WTC11 (cell line): ENCODE measurements around the gene TMEM87A. TPM values are rescaled to one million over a fixed set of nuclear protein-coding genes. Genes with fewer than 3 reads are reported as not detected.

ENCODE experiments used
- ATAC-seq: fragments of 200-7000 bp; cut with Tn5 transposase; 2 replicates; pipeline ENCODE4 v1.10.0; 2021; ENCODE audit warnings: mild to moderate bottlenecking, moderate library complexity
- CTCF ChIA-PET: fragments of 300-600 bp; sonication (Branson Sonifier 250); formaldehyde crosslinking; loops from one replicate; lab custom pipeline; 2021; ENCODE audit warnings: antibody characterized with exemption; lab: Charles Lee
- POLR2A ChIA-PET: fragments of 350-600 bp; sonication (Branson Sonifier 250); formaldehyde crosslinking; loops from one replicate; lab custom pipeline; 2021; ENCODE audit warnings: antibody characterized with exemption; lab: Charles Lee
- DNase-seq: peaks from one replicate; pipeline ENCODE4 v3.0.0; 2021; ENCODE audit warnings: low spot score
- H3K27ac Mint-ChIP-seq: 2 replicates; pipeline ENCODE4 v1.8.0; 2021; ENCODE audit warnings: mixed read lengths
- H3K27me3 Mint-ChIP-seq: 2 replicates; pipeline ENCODE4 v1.8.0; 2021; ENCODE audit warnings: low read depth, mild to moderate bottlenecking, moderate library complexity, mixed read lengths
- H3K36me3 Mint-ChIP-seq: 2 replicates; pipeline ENCODE4 v1.8.0; 2021; ENCODE audit warnings: mixed read lengths
- H3K4me1 Mint-ChIP-seq: 2 replicates; pipeline ENCODE4 v1.8.0; 2022; ENCODE audit warnings: mixed read lengths
- H3K4me3 Mint-ChIP-seq: 2 replicates; pipeline ENCODE4 v1.8.0; 2021; ENCODE audit warnings: mild to moderate bottlenecking, moderate library complexity, mixed read lengths
- H3K9me3 Mint-ChIP-seq: 2 replicates; pipeline ENCODE4 v1.8.0; 2021; ENCODE audit warnings: mixed read lengths
- AR ChIP-seq: fragments of 250-450 bp; sonication (Bioruptor Pico); IDR thresholded peaks from 2 replicates; pipeline ENCODE4 v1.9.0; 2021; ENCODE audit warnings: mild to moderate bottlenecking
- ARID4B ChIP-seq: sonication (generic); formaldehyde crosslinking; IDR thresholded peaks from 2 replicates; pipeline ENCODE4 v1.8.0; 2023; ENCODE audit warnings: missing genetic modification reagents, mild to moderate bottlenecking, borderline replicate concordance
- ATF6 ChIP-seq: sonication (generic); formaldehyde crosslinking; IDR thresholded peaks from 2 replicates; pipeline ENCODE4 v1.8.1; 2023; ENCODE audit warnings: mild to moderate bottlenecking, missing genetic modification reagents
- ETV6 ChIP-seq: sonication (generic); formaldehyde crosslinking; IDR thresholded peaks from 2 replicates; pipeline ENCODE4 v1.8.1; 2022; ENCODE audit warnings: mild to moderate bottlenecking, missing genetic modification reagents
- FOXK1 ChIP-seq: sonication (generic); formaldehyde crosslinking; IDR thresholded peaks from 2 replicates; pipeline ENCODE4 v1.8.0; 2022; ENCODE audit warnings: mild to moderate bottlenecking, moderate library complexity, missing genetic modification reagents
- GTF2I ChIP-seq: fragments of 250-450 bp; sonication (Bioruptor Pico); conservative IDR thresholded peaks from 2 replicates; pipeline ENCODE4 v1.4.0; 2021; ENCODE audit warnings: mild to moderate bottlenecking
- NFE2L1 ChIP-seq: sonication (generic); formaldehyde crosslinking; IDR thresholded peaks from 2 replicates; pipeline ENCODE4 v1.8.1; 2023; ENCODE audit warnings: missing genetic modification reagents
- NFYB ChIP-seq: sonication (generic); formaldehyde crosslinking; conservative IDR thresholded peaks from 2 replicates; pipeline ENCODE4 v1.8.0; 2022; ENCODE audit warnings: low read depth, missing genetic modification reagents
- NR1H2 ChIP-seq: sonication (generic); formaldehyde crosslinking; IDR thresholded peaks from 2 replicates; pipeline ENCODE4 v1.9.0; 2021; ENCODE audit warnings: mild to moderate bottlenecking, moderate library complexity, missing genetic modification reagents
- NR3C1 ChIP-seq: sonication (generic); formaldehyde crosslinking; conservative IDR thresholded peaks from 2 replicates; pipeline ENCODE4 v1.8.1; 2023; ENCODE audit warnings: low read depth, mild to moderate bottlenecking, missing genetic modification reagents
- OVOL2 ChIP-seq: fragments of 250-450 bp; sonication (Bioruptor Pico); IDR thresholded peaks from 2 replicates; pipeline ENCODE4 v1.9.0; 2021; ENCODE audit warnings: mild to moderate bottlenecking, borderline replicate concordance
- RELA ChIP-seq: sonication (generic); formaldehyde crosslinking; IDR thresholded peaks from 2 replicates; pipeline ENCODE4 v1.8.1; 2022; ENCODE audit warnings: missing genetic modification reagents, mild to moderate bottlenecking, borderline replicate concordance
- SMAD3 ChIP-seq: sonication (generic); formaldehyde crosslinking; IDR thresholded peaks from 2 replicates; pipeline ENCODE4 v1.8.0; 2022; ENCODE audit warnings: missing genetic modification reagents, mild to moderate bottlenecking, borderline replicate concordance
- SMAD4 ChIP-seq: sonication (generic); formaldehyde crosslinking; IDR thresholded peaks from 2 replicates; pipeline ENCODE4 v1.8.0; 2022; ENCODE audit warnings: mild to moderate bottlenecking, missing genetic modification reagents
- ZNF396 ChIP-seq: fragments of 250-450 bp; sonication (Bioruptor Pico); IDR thresholded peaks from 2 replicates; pipeline ENCODE4 v1.8.0; 2021; ENCODE audit warnings: mild to moderate bottlenecking, moderate library complexity, borderline replicate concordance
- ZNF423 ChIP-seq: fragments of 250-450 bp; sonication (Bioruptor Pico); IDR thresholded peaks from 2 replicates; pipeline ENCODE4 v2.1.2; 2022; ENCODE audit warnings: mild to moderate bottlenecking, moderate library complexity
- total RNA-seq: library from RNA; stranded (reverse); gene quantifications from 3 replicates; pipeline ENCODE4 v1.2.3, GENCODE V29; 2021
- TF ChIP-seq, protein P1 (sequence below): sonication (generic); formaldehyde crosslinking; IDR thresholded peaks from 2 replicates; pipeline ENCODE4 v1.8.1; 2022; ENCODE audit warnings: mild to moderate bottlenecking, missing genetic modification reagents, moderate library complexity, borderline replicate concordance
- TF ChIP-seq, protein P2 (sequence below): sonication (generic); formaldehyde crosslinking; IDR thresholded peaks from 2 replicates; pipeline ENCODE4 v1.8.1; 2023; ENCODE audit warnings: mild to moderate bottlenecking, missing genetic modification reagents, borderline replicate concordance
- TF ChIP-seq, protein P3 (sequence below): fragments of 250-450 bp; sonication (Bioruptor Pico); IDR thresholded peaks from 2 replicates; pipeline ENCODE4 v2.1.2; 2022; ENCODE audit warnings: mild to moderate bottlenecking, moderate library complexity

Gene TMEM87A
- total RNA-seq, 1 experiment from 2014 or later, result 32.4 TPM

DNA sequence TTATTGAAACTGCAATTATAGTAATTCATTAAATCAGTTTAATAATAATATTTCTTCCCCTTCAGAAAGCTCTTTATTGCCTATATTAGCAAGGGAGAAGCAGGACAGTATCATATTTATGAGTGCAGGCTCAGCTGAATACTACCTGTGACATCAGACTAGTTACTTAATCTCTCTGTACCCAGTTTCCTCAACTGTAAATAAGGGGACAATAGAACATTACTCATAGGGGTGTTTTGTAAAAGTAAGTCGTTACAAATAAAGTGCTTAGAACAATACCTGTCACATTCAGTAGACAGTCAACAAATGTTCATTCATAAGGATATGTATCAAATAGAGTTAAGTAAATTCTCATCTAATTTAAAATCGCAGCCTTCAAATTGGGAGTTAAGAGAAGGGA lies 53.0 kb downstream of the TMEM87A start:
- ChIA-PET POLR2A (no interaction called here), CTCF (interaction anchor here (2.5 kb wide), 1 partner anchor 165 kb away, joined by 9 read pairs; no protein-coding TSS in a partner anchor)
- peaks cover 50% of the 10 kb centered on the region for H3K36me3 Mint-ChIP-seq
- TF ChIP-seq, protein P1, sequence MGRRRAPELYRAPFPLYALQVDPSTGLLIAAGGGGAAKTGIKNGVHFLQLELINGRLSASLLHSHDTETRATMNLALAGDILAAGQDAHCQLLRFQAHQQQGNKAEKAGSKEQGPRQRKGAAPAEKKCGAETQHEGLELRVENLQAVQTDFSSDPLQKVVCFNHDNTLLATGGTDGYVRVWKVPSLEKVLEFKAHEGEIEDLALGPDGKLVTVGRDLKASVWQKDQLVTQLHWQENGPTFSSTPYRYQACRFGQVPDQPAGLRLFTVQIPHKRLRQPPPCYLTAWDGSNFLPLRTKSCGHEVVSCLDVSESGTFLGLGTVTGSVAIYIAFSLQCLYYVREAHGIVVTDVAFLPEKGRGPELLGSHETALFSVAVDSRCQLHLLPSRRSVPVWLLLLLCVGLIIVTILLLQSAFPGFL (CRISPR knock-in tag), result no peak
- TF ChIP-seq SMAD3 (CRISPR knock-in tag) (no peak), NFYB (CRISPR knock-in tag) (no peak), GTF2I (CRISPR knock-in tag) (no peak), SMAD4 (CRISPR knock-in tag) (no peak), AR (CRISPR knock-in tag) (no peak), OVOL2 (CRISPR knock-in tag) (no peak)
- TF ChIP-seq, protein P2, sequence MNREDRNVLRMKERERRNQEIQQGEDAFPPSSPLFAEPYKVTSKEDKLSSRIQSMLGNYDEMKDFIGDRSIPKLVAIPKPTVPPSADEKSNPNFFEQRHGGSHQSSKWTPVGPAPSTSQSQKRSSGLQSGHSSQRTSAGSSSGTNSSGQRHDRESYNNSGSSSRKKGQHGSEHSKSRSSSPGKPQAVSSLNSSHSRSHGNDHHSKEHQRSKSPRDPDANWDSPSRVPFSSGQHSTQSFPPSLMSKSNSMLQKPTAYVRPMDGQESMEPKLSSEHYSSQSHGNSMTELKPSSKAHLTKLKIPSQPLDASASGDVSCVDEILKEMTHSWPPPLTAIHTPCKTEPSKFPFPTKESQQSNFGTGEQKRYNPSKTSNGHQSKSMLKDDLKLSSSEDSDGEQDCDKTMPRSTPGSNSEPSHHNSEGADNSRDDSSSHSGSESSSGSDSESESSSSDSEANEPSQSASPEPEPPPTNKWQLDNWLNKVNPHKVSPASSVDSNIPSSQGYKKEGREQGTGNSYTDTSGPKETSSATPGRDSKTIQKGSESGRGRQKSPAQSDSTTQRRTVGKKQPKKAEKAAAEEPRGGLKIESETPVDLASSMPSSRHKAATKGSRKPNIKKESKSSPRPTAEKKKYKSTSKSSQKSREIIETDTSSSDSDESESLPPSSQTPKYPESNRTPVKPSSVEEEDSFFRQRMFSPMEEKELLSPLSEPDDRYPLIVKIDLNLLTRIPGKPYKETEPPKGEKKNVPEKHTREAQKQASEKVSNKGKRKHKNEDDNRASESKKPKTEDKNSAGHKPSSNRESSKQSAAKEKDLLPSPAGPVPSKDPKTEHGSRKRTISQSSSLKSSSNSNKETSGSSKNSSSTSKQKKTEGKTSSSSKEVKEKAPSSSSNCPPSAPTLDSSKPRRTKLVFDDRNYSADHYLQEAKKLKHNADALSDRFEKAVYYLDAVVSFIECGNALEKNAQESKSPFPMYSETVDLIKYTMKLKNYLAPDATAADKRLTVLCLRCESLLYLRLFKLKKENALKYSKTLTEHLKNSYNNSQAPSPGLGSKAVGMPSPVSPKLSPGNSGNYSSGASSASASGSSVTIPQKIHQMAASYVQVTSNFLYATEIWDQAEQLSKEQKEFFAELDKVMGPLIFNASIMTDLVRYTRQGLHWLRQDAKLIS (CRISPR knock-in tag), result no peak
- no peaks in the 10 kb centered on the region for H3K4me1 Mint-ChIP-seq
- no peaks in the 10 kb centered on the region for H3K27me3 Mint-ChIP-seq
- H3K9me3 Mint-ChIP-seq, result no peaks in the 10 kb centered on the region
- no peak overlapping the region for H3K27ac Mint-ChIP-seq
- ATAC-seq (no peak), DNase-seq (no peak)
- no peak overlapping the region for H3K4me3 Mint-ChIP-seq

DNA sequence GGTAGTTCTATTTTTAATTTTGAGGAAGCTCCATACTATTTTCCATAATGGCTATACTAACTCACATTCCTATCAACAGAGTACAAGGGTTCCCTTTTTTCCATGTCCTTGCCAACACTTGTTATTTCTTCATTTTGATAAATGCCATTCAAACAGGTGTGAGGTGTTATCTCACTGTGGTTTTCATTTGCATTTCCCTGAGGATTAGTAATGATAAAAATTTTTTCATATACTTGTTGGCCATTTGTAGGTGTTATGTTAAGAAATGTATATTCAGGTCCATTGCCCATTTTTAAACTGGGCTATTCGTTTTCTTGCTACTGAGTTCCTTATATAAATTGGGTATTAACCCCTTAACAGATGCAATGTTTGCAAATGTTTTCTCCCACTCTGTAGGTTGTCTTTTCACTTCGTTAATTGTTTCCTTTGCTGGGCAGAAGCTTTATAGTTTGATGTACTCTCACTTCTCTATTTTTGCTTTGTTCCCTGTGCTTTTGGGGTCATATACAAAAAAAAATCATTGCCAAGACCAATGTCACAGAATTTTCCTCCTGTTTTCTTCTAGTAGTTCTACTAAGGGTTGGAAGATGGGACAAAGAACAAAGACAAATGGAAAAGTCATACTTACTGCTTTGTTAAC lies 54.2 kb downstream of the TMEM87A start:
- DNase-seq, result no peak
- Mint-ChIP-seq H3K27ac (no peak overlapping the region), H3K9me3 (no peaks in the 10 kb centered on the region), H3K4me1 (no peaks in the 10 kb centered on the region), H3K27me3 (no peaks in the 10 kb centered on the region), H3K36me3 (peaks cover 45% of the 10 kb centered on the region), H3K4me3 (no peak overlapping the region)
- CTCF ChIA-PET, result no interaction called here
- ATAC-seq, result no peak
- POLR2A ChIA-PET, result no interaction called here
- TF ChIP-seq NR1H2 (CRISPR knock-in tag) (no peak), ETV6 (no peak), ARID4B (CRISPR knock-in tag) (no peak), RELA (CRISPR knock-in tag) (no peak), FOXK1 (CRISPR knock-in tag) (no peak), ZNF423 (CRISPR knock-in tag) (no peak), NR3C1 (CRISPR knock-in tag) (no peak), NFE2L1 (no peak), OVOL2 (CRISPR knock-in tag) (no peak), ZNF396 (CRISPR knock-in tag) (no peak), ATF6 (no peak)
- TF ChIP-seq, protein P3, sequence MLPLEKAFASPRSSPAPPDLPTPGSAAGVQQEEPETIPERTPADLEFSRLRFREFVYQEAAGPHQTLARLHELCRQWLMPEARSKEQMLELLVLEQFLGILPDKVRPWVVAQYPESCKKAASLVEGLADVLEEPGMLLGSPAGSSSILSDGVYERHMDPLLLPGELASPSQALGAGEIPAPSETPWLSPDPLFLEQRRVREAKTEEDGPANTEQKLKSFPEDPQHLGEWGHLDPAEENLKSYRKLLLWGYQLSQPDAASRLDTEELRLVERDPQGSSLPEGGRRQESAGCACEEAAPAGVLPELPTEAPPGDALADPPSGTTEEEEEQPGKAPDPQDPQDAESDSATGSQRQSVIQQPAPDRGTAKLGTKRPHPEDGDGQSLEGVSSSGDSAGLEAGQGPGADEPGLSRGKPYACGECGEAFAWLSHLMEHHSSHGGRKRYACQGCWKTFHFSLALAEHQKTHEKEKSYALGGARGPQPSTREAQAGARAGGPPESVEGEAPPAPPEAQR, result no peak
